Liver (tissue), 3 donors: ENCODE measurements around the gene ATOH8.

Experiments used
- CTCF ChIP-seq: fragments of 150-350 bp; IDR thresholded peaks from 2 replicates; pipeline ENCODE4 v1.5.1; 2017; ENCODE audit warnings: improper control_type of control experiment, low read depth, low read length; ENCODE audit not compliant: missing input control
- MAX ChIP-seq: IDR thresholded peaks from 2 replicates; pipeline ENCODE4 v1.6.1; 2016; ENCODE audit warnings: antibody characterized with exemption
- RXRA ChIP-seq, 2 donors: IDR thresholded peaks; 2 replicates each; pipeline ENCODE4 v1.6.1; 2017 to 2018; ENCODE audit warnings: antibody characterized with exemption in 2 of 2, mild to moderate bottlenecking in 1 of 2
- TAF1 ChIP-seq: conservative IDR thresholded peaks from 2 replicates; pipeline ENCODE4 v1.6.1; 2016; ENCODE audit warnings: antibody characterized with exemption, mild to moderate bottlenecking
- donor health status: healthy.
- donor health status: healthy.

DNA sequence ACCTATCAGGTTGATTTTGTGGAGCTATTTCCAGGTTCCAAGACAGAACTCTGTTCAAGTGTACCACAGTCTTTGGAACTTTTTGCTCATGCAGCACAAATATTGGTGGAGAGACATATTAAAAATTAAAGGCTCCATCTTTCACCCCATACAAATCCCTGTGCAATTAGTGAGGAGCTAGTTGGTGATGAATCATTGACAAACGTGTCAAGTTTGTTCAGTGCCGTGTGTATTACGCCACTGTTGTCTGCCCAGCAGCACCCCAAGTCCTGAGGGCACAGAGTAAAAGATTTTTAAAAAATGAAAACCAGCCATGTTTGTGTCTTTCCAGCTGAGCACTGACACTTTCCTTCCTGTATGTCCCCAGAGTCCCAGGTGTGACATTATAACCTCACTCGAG is 9.3 kb downstream of the ATOH8 start:
- TF ChIP-seq CTCF, result no peak
- TF ChIP-seq MAX, result no peak
- TF ChIP-seq TAF1, result no peak
- no peak for TF ChIP-seq RXRA (IDR thresholded peaks at IDR 0.05)
